Lower lobe of right lung (tissue), 2 donors: Measurements from ENCODE around the gene CACNA2D2. TPM values are rescaled to one million over a fixed set of nuclear protein-coding genes. Genes with fewer than 3 reads are reported as not detected.

Experiments
- ATAC-seq, 2 donors: fragments of 200-7000 bp; cut with Tn5 transposase; one replicate each; pipeline ENCODE4 v1.9.1; 2020 to 2022; ENCODE audit warnings: mild to moderate bottlenecking in 2 of 2, moderate library complexity in 2 of 2
- DNase-seq: peaks from one replicate; pipeline ENCODE4 v3.0.0-alpha.2; 2020
- H3K27ac ChIP-seq: fragments of 200-600 bp; one replicate; pipeline ENCODE4 v1.8.0; 2022
- H3K27me3 ChIP-seq: fragments of 200-600 bp; one replicate; pipeline ENCODE4 v1.8.0; 2022; ENCODE audit warnings: low read depth
- H3K36me3 ChIP-seq: fragments of 200-600 bp; one replicate; pipeline ENCODE4 v1.8.0; 2022; ENCODE audit warnings: mild to moderate bottlenecking
- H3K4me1 ChIP-seq: fragments of 200-600 bp; one replicate; pipeline ENCODE4 v1.8.0; 2022
- H3K4me3 ChIP-seq: fragments of 200-600 bp; one replicate; pipeline ENCODE4 v1.8.0; 2022; ENCODE audit warnings: mild to moderate bottlenecking
- H3K9me3 ChIP-seq: fragments of 200-600 bp; one replicate; pipeline ENCODE4 v1.8.0; 2022
- CTCF ChIP-seq: fragments of 200-600 bp; IDR thresholded peaks from one replicate; pipeline ENCODE4 v1.8.0; 2022; ENCODE audit warnings: antibody characterized with exemption, mild to moderate bottlenecking
- intact Hi-C: fragments of 100-400 bp; cut with DNase I; formaldehyde crosslinking; loops from one replicate; pipeline ENCODE4 v1.11.0; 2022
- total RNA-seq: library from RNA; stranded (reverse); fragmentation: NEBNext Ultra II Directional; extraction: Animal tissue kit (Norgen Biotek cat#: 25700); gene quantifications from one replicate; pipeline ENCODE4 v1.2.1, GENCODE V29; 2021
- donor health status: DM: no; HTN: yes; CAD: no; lungs with severe emphysema.

The CACNA2D2 gene
- total RNA-seq, 1 donor from 2014 or later, result 105 TPM

DNA sequence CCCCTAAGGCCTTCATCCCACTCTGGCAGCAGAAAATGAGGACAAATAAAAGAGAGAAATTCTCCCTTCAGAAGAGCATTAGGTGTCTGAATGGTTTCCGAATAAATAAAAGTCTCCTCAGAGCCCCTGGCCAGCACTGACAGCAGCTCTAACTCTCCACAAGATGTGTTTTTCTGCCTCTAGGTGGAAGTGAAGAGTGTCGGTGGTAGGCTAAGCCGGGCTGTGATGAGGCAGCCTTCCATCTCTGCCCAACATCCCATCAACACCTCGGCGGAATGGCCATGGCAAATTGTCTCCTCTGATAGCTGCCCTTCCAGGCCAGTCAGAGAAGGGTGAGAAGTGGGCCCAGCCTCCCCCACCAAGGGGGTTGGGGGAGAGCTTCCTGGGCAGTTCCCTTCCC is 6.3 kb upstream of the CACNA2D2 start:
- H3K27ac ChIP-seq, result no peak overlapping the region
- no peaks in the 10 kb centered on the region for H3K36me3 ChIP-seq
- DNase-seq (no peak), ATAC-seq (no peak)
- no peaks in the 10 kb centered on the region for H3K9me3 ChIP-seq
- no peak for TF ChIP-seq CTCF
- intact Hi-C loops, result no loop called here
- H3K4me3 ChIP-seq, result no peak overlapping the region
- no peaks in the 10 kb centered on the region for H3K4me1 ChIP-seq
- H3K27me3 ChIP-seq, result no peaks in the 10 kb centered on the region

GRCh38 chr3:50508821-50509220 is 5.4 kb upstream of the CACNA2D2 start:
- no peak overlapping the region for H3K4me3 ChIP-seq
- H3K27ac ChIP-seq, result no peak overlapping the region
- ATAC-seq, result no peak
- no peak for DNase-seq
- H3K9me3 ChIP-seq, result no peaks in the 10 kb centered on the region
- no peak for TF ChIP-seq CTCF
- no peaks in the 10 kb centered on the region for H3K36me3 ChIP-seq
- no peaks in the 10 kb centered on the region for H3K27me3 ChIP-seq
- H3K4me1 ChIP-seq, result peaks cover 5% of the 10 kb centered on the region
- intact Hi-C loops, result no loop called here

DNA sequence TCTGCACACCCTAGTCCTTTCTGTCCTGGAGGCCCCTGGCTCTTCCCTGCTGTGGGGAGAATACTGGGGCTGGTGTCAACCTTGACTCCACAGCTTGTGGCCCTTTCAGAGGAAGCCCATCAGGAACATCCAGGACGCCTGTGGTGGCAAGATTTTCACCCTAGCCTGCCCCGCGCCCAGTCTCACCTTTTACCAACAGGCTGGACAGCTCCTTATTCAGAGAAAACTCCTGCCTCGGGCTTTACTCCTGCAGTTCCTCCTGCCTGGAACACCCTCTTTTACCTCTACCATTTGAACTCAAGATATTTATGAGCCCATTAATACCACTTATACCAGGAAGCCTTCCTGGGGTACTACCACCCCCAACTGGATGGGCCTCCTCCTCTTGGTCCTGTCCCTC is 2.7 kb upstream of the CACNA2D2 start:
- DNase-seq (no peak), ATAC-seq (no peak)
- Histone ChIP-seq H3K9me3 (no peaks in the 10 kb centered on the region), H3K36me3 (no peaks in the 10 kb centered on the region), H3K27ac (no peak overlapping the region), H3K27me3 (peaks cover 6% of the 10 kb centered on the region), H3K4me1 (peaks cover 10% of the 10 kb centered on the region), H3K4me3 (no peak overlapping the region)
- intact Hi-C loops, result no loop called here
- TF ChIP-seq CTCF, result no peak

- peaks cover 10% of the 10 kb centered on the region for H3K4me1 ChIP-seq
- peaks cover 7% of the 10 kb centered on the region for H3K27me3 ChIP-seq
- no peak for DNase-seq
- no peaks in the 10 kb centered on the region for H3K9me3 ChIP-seq
- ATAC-seq, result no peak
- H3K36me3 ChIP-seq, result no peaks in the 10 kb centered on the region
- no peak overlapping the region for H3K4me3 ChIP-seq
- H3K27ac ChIP-seq, result no peak overlapping the region
- intact Hi-C loops, result no loop called here
- TF ChIP-seq CTCF, result no peak
Observed at GRCh38 chr3:50504681-50505080, 1.2 kb upstream of the CACNA2D2 start.

- DNase-seq, result no peak
- peak overlapping the region; percentile 49 for H3K27ac ChIP-seq
- H3K36me3 ChIP-seq, result no peaks in the 10 kb centered on the region
- no peak for TF ChIP-seq CTCF
- H3K27me3 ChIP-seq, result peaks cover 13% of the 10 kb centered on the region
- ATAC-seq, result peak in 1 of 2 donors; percentile 7
- intact Hi-C loops, result no loop called here
- peak overlapping the region; percentile 61 for H3K4me3 ChIP-seq
- no peaks in the 10 kb centered on the region for H3K9me3 ChIP-seq
- H3K4me1 ChIP-seq, result peaks cover 10% of the 10 kb centered on the region
Observed at GRCh38 chr3:50502584-50503423, 630 bp downstream of the CACNA2D2 start.
